Ramos (cell line): ENCODE data around the gene IFNK.

Experiments used
- in situ Hi-C: fragments of 300-500 bp; cut with MboI; formaldehyde crosslinking; loops from one replicate; pipeline ENCODE4 v1.14.3; 2022; ENCODE audit warnings: low sequenced_read_pairs; ENCODE audit not compliant: unreplicated experiment

IFNK gene

DNA sequence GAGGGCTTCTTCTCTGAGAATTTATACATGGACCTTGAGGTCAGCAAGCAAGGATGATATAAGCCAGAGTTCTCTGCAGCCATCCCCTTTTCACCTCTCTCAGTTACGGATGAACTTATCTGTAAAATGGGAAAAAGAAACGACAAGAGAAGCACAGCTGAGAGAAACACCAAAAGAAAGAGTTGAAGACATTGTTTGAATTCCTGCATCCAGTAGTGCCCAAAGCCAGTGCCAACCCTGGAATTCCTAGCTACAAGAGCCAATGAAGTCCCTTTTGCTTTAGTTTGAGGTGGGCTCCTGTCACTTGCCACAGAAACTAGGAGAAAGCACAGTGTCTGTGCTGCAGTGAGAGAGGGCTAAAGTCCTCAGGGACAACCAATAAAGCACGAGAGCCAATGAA lies 12.1 kb downstream of the IFNK start:
- in situ Hi-C loops = no loop called here

DNA sequence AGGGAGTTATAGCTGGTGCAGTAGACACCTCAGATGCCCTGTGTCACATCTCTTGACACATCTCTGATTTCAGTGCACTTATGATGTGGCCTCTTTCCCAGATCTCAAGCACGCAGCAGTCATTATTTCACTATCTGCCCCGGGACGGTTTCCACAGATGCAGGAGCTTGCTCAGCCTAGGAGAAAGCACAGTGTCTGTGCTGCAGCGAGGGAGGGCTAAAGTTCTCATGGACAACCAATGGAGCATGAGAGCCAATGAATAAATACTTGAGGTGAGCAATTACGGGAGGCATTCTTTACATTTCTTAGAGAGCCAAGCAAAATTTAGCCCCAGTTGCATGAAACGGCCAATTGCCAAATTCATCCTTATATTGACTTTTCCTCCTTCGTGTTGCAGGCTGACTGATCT lies 12.9 kb downstream of the IFNK start:
- in situ Hi-C loops = no loop called here

DNA sequence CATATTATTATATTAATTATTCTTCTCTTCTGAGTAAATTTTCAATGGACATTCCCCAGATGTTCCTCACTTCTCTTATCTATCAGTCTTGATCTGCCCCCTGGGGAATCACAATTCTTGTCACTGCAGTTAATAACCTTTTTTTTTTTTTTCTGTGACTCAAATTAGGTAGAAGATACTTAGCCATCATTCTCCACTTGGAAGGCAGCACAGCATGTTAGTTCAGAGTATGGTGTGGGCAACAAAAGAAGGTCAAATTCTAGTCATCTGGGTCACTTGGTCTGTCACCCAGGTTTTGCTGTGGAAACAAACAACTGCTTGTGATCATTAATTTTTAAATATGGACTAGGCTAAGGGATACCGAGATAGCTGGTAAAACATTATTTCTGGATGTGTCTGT lies 13.7 kb downstream of the IFNK start:
- in situ Hi-C loops = no loop called here

DNA sequence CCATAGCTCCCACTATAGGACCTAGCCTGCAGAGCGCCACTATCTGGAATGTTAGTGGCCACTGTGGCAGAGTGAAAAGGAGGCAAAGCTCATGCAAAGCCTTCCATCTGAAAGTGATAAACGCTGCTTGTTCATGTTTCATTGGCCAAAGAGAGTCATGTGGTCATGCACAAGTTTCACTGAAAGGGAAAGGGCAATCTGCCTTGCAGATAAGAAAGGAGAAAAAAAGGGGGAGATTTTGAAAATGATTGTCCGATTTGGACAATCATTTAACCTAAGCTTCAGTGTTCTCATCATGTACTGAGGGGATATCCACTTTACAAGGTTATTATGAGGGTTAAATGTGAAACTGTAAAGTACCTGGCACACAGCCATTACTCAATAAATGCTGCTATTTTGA lies 14.6 kb downstream of the IFNK start:
- in situ Hi-C loops = no loop called here

DNA sequence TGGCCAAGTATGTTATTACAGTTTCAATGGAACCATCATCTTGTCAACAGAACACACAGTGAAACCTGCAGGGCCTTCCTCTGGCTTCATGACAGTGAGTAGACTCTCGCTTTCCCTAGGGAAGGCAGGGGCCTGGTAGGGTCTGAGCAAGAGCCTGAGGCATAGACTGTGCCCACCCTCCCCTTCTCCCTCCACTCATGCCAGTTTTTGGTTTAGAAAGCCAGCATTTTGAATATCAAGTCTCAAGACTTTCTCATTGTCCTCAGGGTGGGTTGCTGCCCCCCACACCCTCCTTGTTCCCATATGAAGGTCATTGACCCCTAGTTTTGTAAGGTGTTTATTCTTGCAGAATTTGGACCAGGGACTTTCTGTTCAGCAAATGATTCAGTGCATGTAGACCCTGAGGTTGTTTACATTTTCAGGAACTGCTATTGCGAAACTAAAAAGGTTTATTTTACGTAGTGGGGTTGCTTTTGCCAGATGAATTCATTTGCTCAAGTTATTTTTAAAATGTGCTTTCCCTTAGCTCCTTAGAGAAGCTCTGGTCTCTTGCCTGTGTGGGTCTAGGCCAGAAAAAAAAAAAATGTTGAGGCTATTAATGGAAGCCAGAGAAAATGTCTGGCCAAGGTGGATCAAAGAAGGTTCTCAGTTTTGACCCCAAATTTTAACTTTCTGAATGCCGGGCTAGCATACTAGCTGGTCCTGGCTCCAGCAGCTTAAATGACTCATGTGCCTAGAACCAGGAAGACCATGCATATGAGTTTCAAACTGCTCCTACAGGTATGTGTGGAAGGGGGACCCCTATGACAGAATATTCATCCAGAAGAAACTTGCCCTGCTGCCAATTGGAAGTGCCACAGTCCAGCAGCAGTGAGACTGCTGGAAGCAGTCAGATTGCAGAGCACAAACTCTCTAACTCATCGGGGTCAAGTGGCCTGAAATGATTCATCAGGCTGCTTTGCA lies 15.7 kb downstream of the IFNK start:
- in situ Hi-C loops = no loop called here

DNA sequence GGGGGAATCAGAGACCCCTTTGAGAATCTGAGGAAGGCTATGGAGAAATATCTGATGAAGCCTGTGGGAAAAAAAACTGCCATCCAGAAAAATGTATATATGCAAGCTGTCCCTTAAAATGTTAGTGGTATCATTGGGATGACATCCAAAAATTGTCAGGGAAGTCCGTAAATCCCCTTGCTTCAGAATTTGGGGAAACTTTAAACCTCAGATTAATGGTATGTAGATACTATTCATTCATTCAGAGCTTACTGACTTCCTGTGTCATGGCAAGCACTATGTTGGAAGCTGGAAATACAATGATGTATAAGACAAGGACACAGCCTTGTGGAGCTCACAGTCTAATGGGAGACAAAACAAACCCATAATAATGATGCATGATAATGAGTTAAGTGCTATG lies 16.4 kb downstream of the IFNK start:
- in situ Hi-C loops = no loop called here

DNA sequence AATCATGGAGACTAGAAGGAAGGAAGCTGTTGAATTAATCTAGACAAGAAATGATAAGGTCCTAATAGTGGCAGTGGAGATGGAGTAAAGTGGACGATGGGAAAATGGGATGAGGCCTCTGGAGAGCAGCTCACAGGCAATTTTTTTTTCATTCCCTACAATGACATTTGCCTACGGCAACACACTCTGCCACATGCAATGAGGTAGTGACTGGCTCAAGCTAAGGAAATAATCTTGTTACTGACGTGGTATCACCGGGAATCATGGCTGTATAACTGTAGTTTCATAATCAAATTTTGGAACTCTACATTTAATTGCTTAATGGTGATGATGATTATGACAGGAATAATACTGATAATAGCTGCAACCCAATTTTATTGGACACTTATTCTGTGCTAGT lies 17.6 kb downstream of the IFNK start:
- in situ Hi-C loops = no loop called here

DNA sequence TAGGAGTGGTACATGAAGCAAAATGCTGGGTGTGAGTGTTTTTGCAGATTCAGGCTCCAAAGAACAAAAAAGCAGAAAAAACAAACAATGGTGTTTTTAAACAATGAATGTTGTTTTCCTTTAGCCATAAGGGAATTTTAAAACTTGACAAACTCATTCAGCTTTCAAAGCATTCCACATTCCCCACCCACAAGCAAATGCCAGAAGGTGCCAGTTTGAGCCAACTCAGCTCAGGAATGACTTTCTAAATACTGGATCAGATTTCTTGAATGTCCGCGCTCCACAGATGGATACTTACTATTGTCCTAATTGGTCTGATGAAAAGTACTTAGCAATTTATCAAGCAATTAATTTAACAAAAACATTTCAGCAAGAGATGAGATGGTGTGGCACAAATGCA lies 18.4 kb downstream of the IFNK start:
- in situ Hi-C loops = no loop called here

DNA sequence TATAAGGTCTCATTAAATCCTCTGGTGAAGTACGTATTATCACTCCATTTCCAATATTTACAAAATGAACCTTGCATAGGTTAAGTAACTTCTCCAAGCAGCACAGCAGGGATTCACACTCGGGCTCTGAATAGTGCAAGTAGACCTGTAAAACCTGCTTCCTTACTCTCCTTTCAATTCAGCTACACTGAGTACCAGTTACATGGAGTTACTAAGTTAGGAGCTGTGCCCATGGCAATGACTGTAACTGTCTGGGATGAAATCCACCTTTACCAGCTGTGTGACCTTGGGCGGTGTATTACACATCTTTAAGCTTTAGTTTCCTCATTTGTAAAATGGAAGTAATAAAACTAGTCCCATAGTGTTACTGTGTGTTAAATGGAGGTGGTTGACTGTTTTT lies 21.4 kb downstream of the IFNK start:
- in situ Hi-C loops = no loop called here

DNA sequence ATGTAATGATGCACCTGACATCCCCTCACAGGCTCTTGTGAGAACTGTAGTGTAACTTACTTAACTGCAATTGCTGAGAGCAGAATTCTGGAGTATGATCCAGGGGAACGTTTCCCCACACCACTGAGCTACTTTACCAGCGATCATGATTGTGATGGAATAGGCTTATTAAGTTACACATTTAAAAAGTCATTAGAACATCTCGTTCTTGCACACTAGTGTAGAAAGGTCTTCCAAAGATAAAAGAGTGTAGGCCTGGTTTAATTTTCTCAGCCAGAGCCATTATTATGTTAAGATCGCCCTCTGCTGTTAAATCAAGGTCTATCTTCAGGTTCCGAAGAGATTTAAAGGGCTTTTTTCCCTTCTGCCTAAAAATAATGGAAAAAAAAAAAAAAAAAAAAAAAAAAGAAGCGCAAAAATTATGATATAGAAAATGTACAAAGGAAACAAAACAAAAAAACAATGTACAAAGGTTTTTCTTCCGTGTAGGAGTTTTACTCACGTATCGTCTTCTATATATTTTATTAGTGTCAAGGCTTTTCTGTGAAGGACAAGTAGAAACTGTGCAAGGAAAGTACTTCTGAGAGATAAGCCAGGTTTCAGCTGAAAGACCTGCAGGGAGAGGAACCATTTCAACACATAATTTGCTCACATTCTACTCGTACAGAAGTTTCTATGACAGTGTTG lies 24.1 kb downstream of the IFNK start:
- in situ Hi-C loops = no loop called here

DNA sequence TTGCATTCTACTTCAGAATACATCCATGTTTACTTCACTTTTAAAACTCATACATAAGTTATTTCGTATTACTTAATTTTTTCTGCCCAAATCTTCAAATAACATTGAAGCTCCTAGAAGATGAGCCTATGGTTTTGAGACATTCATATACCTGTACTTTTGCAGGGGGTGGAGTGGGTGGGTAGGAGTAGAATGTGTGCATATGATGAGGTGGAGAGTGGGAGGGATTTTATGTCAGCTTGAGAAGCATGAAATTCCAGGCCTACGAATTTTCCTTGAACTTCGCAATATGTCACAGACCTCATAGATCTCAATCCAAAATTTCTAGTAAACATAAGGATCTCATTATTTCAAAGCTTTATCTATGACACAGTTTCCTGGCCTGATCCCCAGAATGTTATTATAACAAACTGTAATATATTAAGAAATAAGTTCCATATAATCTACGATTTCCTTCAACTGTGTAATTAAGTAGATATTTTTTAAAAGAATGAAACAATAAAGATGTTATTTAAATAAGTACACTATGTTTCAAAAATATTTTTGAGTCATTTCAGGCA lies 25.2 kb downstream of the IFNK start:
- in situ Hi-C loops = no loop called here

DNA sequence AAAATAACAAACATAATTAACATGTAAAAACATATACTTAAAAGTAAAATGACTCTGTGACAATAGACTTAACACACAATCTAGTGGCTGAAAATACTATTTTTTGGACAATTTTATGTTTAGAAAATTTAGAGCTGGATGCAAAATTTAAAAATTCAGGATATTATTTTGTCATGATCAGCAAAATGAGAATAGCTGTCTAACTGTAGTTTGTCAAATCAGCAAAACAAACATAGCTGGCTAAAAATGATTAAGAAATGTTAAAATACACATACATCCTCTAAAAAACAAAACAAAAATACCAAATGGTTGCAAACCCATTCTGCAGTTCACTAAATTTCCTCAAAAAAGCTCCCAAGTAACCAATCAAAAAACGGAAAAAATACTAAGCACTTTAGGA lies 30.6 kb downstream of the IFNK start:
- in situ Hi-C loops = no loop called here

DNA sequence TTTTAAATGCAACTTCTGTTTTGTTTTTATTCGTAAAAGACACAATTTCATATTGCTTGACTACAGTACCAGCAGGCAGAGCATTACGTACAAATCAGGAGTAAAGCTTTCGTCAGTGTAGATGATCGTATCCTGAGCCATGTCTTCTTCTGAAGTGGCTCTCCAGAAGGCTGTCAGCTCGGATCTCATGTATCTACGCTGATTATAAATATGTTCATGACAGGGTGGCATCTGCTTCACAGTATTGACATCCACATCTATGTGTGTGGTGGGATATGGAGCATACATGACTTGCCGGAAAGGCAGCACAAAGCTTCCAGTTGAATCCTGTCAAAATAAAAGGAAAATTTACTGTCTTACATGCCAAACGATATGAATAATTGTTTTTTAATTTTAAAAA lies 32.4 kb downstream of the IFNK start:
- in situ Hi-C loops = no loop called here

DNA sequence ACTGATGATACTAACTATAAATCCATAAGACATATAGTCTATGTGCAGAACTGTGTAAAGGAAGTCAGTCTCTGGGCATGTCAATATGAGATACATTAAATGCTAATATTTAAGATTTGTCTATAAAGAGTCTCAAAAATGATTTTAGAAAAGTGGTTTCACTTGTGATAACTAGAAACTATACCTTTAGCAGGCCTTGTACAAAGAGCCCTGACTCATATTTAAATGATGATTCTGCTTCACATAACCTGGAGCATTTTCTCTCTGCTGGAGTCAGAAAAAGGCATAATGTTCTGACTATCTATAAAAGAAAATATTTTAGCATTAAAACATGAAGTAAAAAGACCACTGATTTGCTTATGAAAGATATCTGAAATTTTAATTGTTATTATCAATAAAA lies 34.2 kb downstream of the IFNK start:
- in situ Hi-C loops = no loop called here

DNA sequence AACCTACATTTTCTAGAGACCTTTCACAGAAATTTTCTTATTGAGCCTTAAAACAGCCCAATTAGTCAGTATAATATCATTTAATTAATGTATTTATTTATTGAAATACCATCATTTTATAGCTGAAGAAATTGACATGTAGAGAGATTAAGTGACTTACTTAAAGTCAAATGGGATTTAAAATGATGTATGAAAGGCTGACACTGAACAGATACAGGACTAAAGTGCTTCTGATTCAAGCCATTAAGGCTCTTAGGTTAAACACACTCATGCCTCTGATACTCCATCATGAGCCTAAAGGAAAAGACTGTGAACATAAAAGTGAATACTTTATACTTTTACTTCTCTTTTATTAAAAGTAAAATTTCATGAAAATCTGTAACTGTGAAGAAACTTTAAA lies 36.4 kb downstream of the IFNK start:
- in situ Hi-C loops = no loop called here

DNA sequence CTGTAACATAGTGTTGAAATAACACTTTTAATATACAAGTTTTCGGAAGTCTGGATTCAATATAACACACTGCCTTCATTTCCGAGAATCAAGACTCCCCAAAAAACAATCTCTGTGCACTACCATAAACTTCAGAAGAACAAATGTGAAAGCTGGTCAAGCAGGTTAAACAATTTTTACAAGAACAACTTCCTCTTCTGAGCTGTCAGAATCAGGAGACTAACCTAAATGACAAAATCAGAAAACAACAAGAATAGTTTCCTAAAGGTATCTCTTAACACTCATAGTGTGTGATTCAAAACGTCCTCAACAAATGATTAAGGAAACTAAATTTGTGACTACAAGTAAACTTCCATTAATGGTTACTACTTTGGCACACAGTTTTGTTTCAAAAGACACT lies 37.6 kb downstream of the IFNK start:
- in situ Hi-C loops = no loop called here

DNA sequence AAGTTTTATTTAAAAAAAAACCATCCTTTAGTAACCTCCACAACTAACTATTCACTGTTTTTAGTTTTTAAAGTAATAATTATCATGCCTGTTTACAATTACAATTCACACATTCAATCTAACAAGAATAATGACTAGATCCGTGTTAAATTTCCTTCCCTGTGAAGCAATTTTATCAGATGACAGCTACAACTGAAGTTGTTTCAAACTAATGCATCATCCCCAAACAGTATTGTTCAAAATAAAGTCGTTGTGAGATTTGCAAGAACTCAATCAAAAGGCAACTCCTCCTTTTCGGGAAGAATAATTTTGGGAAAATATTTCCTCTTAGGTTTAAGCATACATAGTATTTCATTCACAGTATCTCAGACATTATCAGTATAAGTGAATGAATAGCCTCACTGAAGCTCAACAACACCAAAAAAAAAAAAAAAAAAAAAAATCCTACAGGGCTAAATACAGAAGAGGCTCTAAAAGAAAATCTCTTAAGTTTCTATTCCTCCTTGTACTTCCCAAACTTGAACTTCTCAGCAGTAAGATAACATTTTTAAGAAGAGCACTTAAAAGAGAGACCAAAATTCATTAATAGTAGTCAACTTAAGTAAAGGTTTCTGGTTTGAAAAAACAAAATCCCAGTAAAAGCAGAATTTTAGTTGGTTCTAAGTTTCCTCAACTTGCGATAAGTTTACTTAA lies 39.8 kb downstream of the IFNK start:
- in situ Hi-C loops = no loop called here

DNA sequence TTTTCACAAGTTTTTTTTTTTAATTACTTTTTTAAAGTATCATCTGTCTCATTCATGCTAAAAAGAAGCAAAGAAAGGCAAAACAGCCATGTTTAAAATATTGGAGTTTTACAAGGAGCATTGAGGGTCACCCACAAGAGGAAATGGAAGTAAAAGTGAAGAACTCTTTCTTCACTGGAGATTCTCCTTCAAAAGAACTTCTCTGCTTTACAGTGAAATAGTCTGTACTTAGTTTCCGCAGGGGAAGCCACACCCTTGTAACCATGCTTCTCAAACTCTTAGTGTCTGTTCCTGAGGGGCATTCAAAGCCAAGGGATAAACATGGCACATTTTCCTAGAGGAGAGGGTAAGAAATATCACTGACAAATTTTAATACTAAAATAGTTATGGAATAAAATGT lies 40.6 kb downstream of the IFNK start:
- in situ Hi-C loops = no loop called here

DNA sequence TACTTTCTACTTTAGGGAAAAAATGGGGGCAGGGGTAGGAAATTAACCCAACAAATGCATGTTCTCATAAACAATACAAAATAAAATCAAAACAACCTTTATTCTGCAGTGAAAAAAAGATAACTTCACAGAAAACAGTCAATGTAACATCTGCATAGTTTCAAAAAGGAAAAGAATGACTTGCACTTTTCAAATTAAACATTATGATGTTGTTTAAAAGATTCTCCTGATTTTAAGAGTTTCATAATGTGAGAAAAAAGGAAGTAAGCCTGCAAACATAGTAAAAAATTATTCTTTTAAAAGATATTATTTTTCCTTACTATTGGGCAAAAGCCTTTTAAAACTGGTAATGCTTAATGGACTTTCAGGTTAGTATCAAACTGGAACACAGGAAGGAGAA lies 41.6 kb downstream of the IFNK start:
- in situ Hi-C loops = no loop called here

DNA sequence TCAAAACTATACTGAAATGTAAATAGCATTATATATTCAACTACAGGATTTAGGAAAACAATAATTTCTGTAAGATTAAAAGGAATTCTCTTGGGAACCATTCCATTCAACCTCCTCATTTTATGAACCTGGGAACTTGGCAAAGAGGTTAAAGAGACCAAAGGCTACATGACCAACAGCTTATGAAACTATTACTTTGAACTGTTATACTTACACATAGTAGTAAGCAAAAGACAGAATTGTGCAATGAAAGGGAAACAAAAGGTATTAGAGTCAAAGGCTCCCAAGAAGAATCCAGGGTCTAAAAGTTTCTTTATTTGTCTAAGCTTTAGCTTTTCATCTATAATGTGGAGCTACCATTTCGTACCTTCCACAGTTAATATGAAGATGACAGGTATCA lies 42.0 kb downstream of the IFNK start:
- in situ Hi-C loops = no loop called here

DNA sequence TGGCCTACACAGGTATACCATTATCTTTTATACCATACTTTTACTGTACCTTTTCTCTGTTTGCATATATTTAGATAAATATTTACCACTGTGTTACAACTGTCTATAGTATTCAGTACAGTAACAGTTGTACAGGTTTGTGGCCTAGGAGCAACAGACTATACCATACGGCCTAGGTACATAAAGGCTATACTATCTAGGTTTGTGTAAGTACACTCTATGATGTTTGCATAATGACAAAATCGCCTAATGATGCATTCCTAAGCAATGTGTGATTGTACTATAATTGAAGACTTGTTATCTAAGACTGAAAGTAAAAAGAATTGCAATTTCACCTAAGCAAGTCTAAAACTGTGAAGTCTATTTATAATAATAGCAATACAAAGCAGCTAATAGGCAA lies 45.3 kb downstream of the IFNK start:
- in situ Hi-C loops = no loop called here
